Measurements from ENCODE around the gene PCDHA1.

The PCDHA1 gene

GRCh38 chr5:140877262-140877581, 91.3 kb downstream of the PCDHA1 start:
- no peak for TF ChIP-seq CTCF (IDR thresholded peaks at IDR 0.05; ENCODE audit: control insufficient read depth, insufficient read depth, low read depth, low read length, missing control alignments)
- H3K4me3 ChIP-seq (ENCODE audit: control insufficient read depth, low read depth, low read length), result no peak overlapping the region
- DNase-seq (ENCODE audit: low read depth), result no peak

- no peak for DNase-seq (ENCODE audit: low read depth)
- peak; percentile 18 for TF ChIP-seq CTCF (IDR thresholded peaks at IDR 0.05; ENCODE audit: control insufficient read depth, insufficient read depth, low read depth, low read length, missing control alignments)
- no peak within 1 kb of the TSS; the same call in 1 of the 2 replicates for H3K4me3 ChIP-seq (ENCODE audit: control insufficient read depth, low read depth, low read length)
Measured at GRCh38 chr5:140881889-140882590, 96.1 kb downstream of the PCDHA1 start, which contains the start of gene PCDHA13. PCDHA13 (plus strand) TSS chr5:140882124; CDS start chr5:140882269, 145 bp downstream.

- peak; percentile 3 for TF ChIP-seq CTCF (IDR thresholded peaks at IDR 0.05; ENCODE audit: control insufficient read depth, insufficient read depth, low read depth, low read length, missing control alignments)
- DNase-seq (ENCODE audit: low read depth), result no peak
- no peak overlapping the region for H3K4me3 ChIP-seq (ENCODE audit: control insufficient read depth, low read depth, low read length)
Measured at GRCh38 chr5:140882591-140882899, 96.6 kb downstream of the PCDHA1 start.

- TF ChIP-seq CTCF (IDR thresholded peaks at IDR 0.05; ENCODE audit: control insufficient read depth, insufficient read depth, low read depth, low read length, missing control alignments), result no peak
- no peak for DNase-seq (ENCODE audit: low read depth)
- H3K4me3 ChIP-seq (ENCODE audit: control insufficient read depth, low read depth, low read length), result no peak overlapping the region
Measured at GRCh38 chr5:140883373-140883772, 97.4 kb downstream of the PCDHA1 start.

- TF ChIP-seq CTCF (IDR thresholded peaks at IDR 0.05; ENCODE audit: control insufficient read depth, insufficient read depth, low read depth, low read length, missing control alignments), result no peak
- no peak overlapping the region for H3K4me3 ChIP-seq (ENCODE audit: control insufficient read depth, low read depth, low read length)
- DNase-seq (ENCODE audit: low read depth), result no peak
Measured at GRCh38 chr5:140883927-140884697, 98.2 kb downstream of the PCDHA1 start.

GRCh38 chr5:140916325-140916724, 130.4 kb downstream of the PCDHA1 start:
- DNase-seq (ENCODE audit: low read depth), result no peak
- H3K4me3 ChIP-seq (ENCODE audit: control insufficient read depth, low read depth, low read length), result no peak overlapping the region
- TF ChIP-seq CTCF (IDR thresholded peaks at IDR 0.05; ENCODE audit: control insufficient read depth, insufficient read depth, low read depth, low read length, missing control alignments), result no peak

Data from AG09309 (cell line).